Posterior vena cava (tissue), 2 donors: ENCODE results near the gene DPM1. TPM values are rescaled to one million over a fixed set of nuclear protein-coding genes. Genes with fewer than 3 reads are reported as not detected.

ENCODE experiments used
- DNase-seq: peaks from one replicate; pipeline ENCODE4 v3.0.0-alpha.2; 2020; ENCODE audit warnings: low spot score
- intact Hi-C, 2 donors: fragments of 100-400 bp; cut with DNase I; formaldehyde crosslinking; loops; one replicate each; pipeline versions ENCODE4 v1.14.1 to v1.14.2; 2022 to 2023
- total RNA-seq, 2 donors: library from RNA; stranded (reverse); fragmentation: NEBNext Ultra II Directional; extraction: Animal tissue kit (Norgen Biotek cat#: 25700); gene quantifications; one replicate each; pipeline ENCODE4 v1.2.1, GENCODE V29; 2021
- donor health status: DM: yes; HTN: yes; CAD: no.
- donor health status: DM: yes; HTN: yes; CAD: no.

The DPM1 gene
- total RNA-seq, 2 donors from 2014 or later, result 31.6 to 35.7 TPM

DNA sequence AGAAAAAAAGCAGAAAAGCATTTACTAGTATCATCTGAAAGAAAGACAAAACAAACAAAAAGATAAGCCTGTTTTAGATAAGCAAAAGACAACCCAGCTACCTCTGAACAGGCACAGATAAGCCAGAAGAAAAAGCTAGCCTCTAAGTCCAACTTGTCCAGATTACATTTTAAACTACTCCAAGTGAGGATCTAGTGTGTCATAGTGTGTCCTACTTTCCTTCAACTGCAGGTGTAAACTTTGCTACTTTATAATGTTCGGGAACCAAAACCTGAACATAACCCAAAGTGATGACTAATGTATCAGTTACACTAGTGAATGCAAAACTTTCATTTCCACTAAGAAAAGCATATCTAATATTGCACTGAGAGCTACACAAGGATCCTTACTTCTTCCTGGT lies 46.6 kb downstream of the DPM1 start:
- no peak for DNase-seq
- intact Hi-C loops, result no loop called here

- intact Hi-C loops, result no loop called here
- no peak for DNase-seq
These were observed 47.3 kb downstream of the DPM1 start for GRCh38 chr20:50911030-50911429.

GRCh38 chr20:50909413-50909812 lies 48.9 kb downstream of the DPM1 start:
- no peak for DNase-seq
- intact Hi-C loops, result no loop called here

DNA sequence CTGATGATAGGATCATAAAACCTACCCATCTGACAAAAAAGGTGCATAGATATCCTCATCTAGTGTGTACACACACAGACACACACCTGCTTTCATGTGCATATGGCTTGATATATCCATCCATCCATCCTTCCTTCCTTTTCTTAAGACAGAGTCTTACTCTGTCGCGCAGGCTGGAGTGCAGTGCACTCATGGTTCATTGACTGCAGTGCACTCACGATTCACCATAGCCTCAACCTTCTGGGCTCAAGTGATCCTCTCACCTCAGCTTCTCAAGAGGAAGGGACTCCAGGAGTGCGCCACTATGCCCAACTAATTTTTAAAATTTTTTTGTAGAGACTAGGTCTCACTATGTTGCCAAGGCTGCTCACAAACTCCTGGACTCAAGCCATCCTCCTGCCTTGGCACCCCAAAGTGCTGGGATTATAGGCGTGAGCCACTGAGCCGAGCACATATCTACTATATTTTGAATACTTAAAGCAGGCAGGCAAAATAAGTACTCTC lies 54.2 kb downstream of the DPM1 start:
- intact Hi-C loops, result loop anchor here in 1 of 2 donors (5.0 kb wide), 1 partner anchor 268 kb away; no protein-coding TSS in a partner anchor
- DNase-seq, result no peak

GRCh38 chr20:50903353-50904051 lies 54.8 kb downstream of the DPM1 start:
- intact Hi-C loops, result loop anchor here in 1 of 2 donors (5.0 kb wide), 1 partner anchor 269 kb away; no protein-coding TSS in a partner anchor
- no peak for DNase-seq

DNA sequence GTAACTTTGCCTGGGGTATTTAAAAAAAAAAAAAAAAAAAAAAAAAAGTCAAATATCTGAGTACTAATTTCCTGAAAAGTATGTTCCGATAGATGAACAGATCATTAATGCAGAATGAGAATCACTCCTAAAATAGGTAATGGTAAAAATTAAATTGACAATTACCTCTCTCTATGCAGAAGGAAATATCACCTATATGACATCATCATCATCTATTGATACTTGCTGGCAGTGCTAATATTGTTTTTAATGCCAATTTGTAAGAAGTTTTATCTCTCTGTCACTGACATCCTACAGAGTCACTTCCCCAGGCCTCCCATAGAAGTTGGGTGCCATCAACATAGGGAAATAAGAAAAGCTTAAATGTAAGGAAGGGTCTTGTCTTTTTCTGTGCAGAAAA lies 57.0 kb downstream of the DPM1 start:
- intact Hi-C loops, result loop anchor here in 1 of 2 donors (5.0 kb wide), 1 partner anchor 271 kb away; no protein-coding TSS in a partner anchor
- DNase-seq, result no peak

GRCh38 chr20:50900261-50900660 lies 58.1 kb downstream of the DPM1 start:
- DNase-seq, result no peak

DNA sequence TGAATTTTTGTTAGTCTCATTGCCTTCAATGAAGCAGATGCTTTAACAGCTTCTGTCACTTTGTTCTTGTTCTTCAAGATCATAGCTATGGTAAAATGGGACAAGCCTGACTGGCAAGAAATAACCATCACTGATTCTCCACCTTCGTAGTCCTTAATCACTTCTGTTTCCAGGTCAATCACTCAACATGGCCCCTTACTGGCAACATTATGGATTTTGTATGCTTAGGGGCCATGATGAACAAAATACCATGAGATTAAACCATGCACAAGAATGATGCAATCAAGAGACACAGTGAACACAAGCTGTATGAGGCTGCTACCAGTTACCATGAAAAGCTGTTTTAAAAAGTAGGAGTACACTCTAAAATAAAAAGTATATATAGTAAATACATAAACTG lies 59.9 kb downstream of the DPM1 start:
- DNase-seq, result no peak
- intact Hi-C loops, result no loop called here

More at GRCh38 chr20:50900261-50900660, 58.1 kb downstream of the DPM1 start:
- intact Hi-C loops, result loop anchor here in 1 of 2 donors (5.0 kb wide), 1 partner anchor 272 kb away; no protein-coding TSS in a partner anchor

DNA sequence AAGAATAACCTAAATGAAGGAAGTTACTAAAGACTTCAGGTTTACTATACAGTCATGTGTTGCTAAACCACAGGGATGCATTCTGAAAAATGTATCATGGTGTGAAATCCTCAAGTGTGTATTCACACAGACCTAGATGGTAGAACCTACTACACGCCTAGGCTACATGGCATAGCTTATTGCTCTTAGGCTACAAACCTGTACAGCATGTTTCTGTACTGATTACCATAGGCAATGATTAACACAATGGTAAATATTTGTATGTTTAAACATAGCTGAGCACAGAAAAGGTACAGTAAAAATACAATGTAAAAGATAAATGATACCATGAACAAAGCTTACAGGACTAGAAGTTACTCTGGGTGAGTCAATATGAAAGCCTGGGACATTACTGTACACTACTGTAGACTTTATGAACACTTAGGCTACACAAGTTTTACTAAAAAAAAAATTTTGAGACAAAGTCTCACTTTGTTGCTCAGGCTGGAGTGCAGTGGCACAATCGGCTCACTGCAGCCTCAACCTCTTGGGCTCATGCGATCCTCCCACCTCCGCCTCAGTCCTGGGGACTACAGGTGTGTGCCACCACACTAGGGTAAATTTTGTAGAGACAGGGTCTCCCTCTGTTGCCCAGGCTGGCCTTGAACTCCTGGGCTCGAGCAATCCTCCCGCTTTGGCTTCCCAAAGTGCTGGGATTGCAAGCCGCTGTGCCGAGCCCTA lies 63.1 kb downstream of the DPM1 start:
- DNase-seq, result peak; percentile 16
- intact Hi-C loops, result no loop called here

DNA sequence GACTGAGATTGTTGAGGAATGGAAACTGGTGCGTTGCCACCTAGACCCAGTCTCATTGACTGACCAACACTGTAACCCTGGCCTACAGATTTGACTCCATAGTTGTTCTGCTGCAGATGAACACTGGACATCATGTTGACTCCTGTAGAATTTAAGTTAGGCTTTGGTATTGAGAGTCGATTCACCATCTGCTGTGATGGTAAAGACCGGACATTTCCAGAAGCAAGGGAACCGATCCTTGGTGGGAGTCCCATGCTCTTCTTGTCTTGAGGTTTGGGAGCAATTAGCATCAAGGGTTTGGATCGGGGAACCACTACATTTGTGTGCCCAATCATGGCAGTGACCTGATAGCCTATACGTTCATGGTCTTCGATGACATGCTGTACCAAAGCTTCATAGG lies 64.7 kb downstream of the DPM1 start:
- intact Hi-C loops, result no loop called here
- no peak for DNase-seq

DNA sequence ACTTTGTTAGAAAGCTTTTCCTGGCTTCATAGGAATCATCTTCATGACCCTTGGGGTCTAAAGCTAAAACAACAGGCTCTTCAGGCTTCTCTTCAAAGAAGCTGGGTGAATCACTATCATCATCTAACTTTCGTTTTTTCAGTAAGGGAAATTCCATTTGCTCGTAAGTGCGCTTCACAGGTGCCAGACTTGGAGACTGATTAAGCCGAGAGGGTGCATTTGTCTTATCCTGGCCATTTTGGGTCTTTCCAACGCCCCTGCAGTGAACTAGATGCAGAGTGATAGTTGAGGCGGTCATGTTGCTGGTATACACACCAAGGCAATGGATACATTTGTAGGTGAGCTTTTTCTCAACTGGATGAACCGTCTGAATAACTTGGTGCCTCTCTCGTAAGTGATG lies 65.9 kb downstream of the DPM1 start:
- intact Hi-C loops, result no loop called here
- DNase-seq, result no peak

DNA sequence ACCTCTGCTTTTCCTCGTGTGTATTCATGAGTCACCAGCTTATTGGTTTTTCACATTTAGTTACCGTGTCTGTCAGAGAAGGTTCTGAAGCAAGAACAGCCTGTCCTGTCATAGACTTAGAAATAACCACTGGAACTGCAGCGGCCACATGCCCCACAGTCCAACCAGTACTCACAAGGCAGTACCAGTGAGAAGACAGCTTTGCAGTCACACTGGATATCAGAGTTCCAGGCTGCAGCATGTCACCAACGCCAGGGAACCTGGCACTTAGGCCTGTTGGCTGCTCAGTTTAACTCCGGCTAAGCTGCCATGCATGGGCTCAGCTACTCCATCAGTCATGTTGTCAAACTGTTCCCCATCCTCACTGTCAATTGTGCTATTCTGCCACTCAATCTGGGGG lies 67.2 kb downstream of the DPM1 start:
- peak; percentile 23 for DNase-seq
- intact Hi-C loops, result no loop called here

- intact Hi-C loops, result no loop called here
- no peak for DNase-seq
These were observed 70.8 kb downstream of the DPM1 start for GRCh38 chr20:50887576-50887975.

- intact Hi-C loops, result no loop called here
- peak; percentile 35 for DNase-seq
These were observed 72.0 kb downstream of the DPM1 start for GRCh38 chr20:50886184-50886790.

GRCh38 chr20:50885781-50886180 lies 72.6 kb downstream of the DPM1 start:
- DNase-seq, result peak; percentile 56
- intact Hi-C loops, result no loop called here

DNA sequence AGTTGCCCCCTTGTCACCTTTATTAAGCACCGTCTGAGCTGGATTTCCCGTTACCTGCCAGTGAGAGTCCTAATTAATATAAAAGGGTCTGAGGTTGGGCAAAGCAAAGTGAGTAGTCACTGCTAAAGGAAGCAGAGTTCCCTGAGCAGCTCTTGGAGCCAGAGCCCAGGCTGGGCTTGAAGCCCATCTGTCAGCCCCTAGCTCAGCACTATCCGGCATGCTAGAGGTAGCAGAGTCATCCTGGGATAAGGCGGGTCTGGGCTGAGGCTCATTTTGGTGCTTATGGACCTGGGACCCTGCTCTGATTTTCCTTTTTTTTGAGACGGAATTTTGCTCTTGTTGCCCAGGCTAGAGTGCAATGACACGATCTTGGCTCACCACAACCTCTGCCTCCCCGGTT lies 73.3 kb downstream of the DPM1 start:
- intact Hi-C loops, result no loop called here
- peak; percentile 26 for DNase-seq
